ENCODE measurements around the gene WDR33. TPM values are rescaled to one million over a fixed set of nuclear protein-coding genes. Genes with fewer than 3 reads are reported as not detected.
A peak's percentile ranks its signal among the peaks of the same experiment; 100 is the strongest.

WDR33 gene
- total and polyA plus RNA-seq, 4 donors, result 8.2 to 37.5 (median 22.4) TPM

- H3K4me3 ChIP-seq (ENCODE audit: low read depth in 1 of 3, low read length in 3 of 3), result peak overlapping the region; percentile 77 to 90 (median 89)
- H3K9me3 ChIP-seq (ENCODE audit: control insufficient read depth in 4 of 4, low read length in 3 of 4), result no peaks in the 10 kb centered on the region
- TF ChIP-seq YY1 (IDR thresholded peaks at IDR 0.05) (no peak), REST (IDR thresholded peaks at IDR 0.05) (no peak), SP1 (IDR thresholded peaks at IDR 0.05) (peak; percentile 7), HNF4A (conservative IDR thresholded peaks at IDR 0.05) (peak in 1 of 2 donors; percentile 15), EGR1 (IDR thresholded peaks at IDR 0.05; ENCODE audit: low read depth in 2 of 2) (no peak), RAD21 (IDR thresholded peaks at IDR 0.05) (no peak), FOXA2 (IDR thresholded peaks at IDR 0.05) (no peak), GABPA (IDR thresholded peaks at IDR 0.05 in 1 of 2, conservative IDR thresholded peaks at IDR 0.05 in 1 of 2) (no peak), ATF3 (IDR thresholded peaks at IDR 0.05) (peak; percentile 33), CTCF (IDR thresholded peaks at IDR 0.05; ENCODE audit: low read depth, low read length, missing input control) (no peak), MAX (IDR thresholded peaks at IDR 0.05) (peak; percentile 25), TAF1 (conservative IDR thresholded peaks at IDR 0.05) (no peak)
- H3K4me1 ChIP-seq (ENCODE audit: control insufficient read depth in 4 of 4, insufficient read depth in 4 of 4, low read length in 3 of 4), result peaks cover 13 to 36% (median 23%) of the 10 kb centered on the region in 4 donors
- peak overlapping the region; percentile 52 to 88 for H3K9ac ChIP-seq (ENCODE audit: low read depth in 1 of 2, low read length in 2 of 2)
- peak; percentile 56 for DNase-seq (ENCODE audit: low spot score)
- H3K27ac ChIP-seq (ENCODE audit: low read depth in 1 of 2, low read length in 2 of 2), result peak overlapping the region; percentile 91 to 96
- 44% methylated on average over 17 of the region's 17 CpGs for WGBS
- H3K27me3 ChIP-seq (ENCODE audit: control insufficient read depth in 4 of 4, insufficient read depth in 4 of 4, low read length in 3 of 4), result no peaks in the 10 kb centered on the region
- H3K36me3 ChIP-seq (ENCODE audit: control insufficient read depth in 4 of 4, insufficient read depth in 3 of 4, low read depth in 1 of 4, low read length in 3 of 4), result no peaks in the 10 kb centered on the region
These were observed 110.3 kb downstream of the WDR33 start for GRCh38 chr2:127700527-127701192.

- H3K36me3 ChIP-seq (ENCODE audit: control insufficient read depth in 4 of 4, insufficient read depth in 3 of 4, low read depth in 1 of 4, low read length in 3 of 4), result no peaks in the 10 kb centered on the region
- no peak overlapping the region for H3K27ac ChIP-seq (ENCODE audit: low read depth in 1 of 2, low read length in 2 of 2)
- H3K9me3 ChIP-seq (ENCODE audit: control insufficient read depth in 4 of 4, low read length in 3 of 4), result no peaks in the 10 kb centered on the region
- no peaks in the 10 kb centered on the region for H3K27me3 ChIP-seq (ENCODE audit: control insufficient read depth in 4 of 4, insufficient read depth in 4 of 4, low read length in 3 of 4)
- H3K4me1 ChIP-seq (ENCODE audit: control insufficient read depth in 4 of 4, insufficient read depth in 4 of 4, low read length in 3 of 4), result peaks cover 4 to 22% (median 15%) of the 10 kb centered on the region in 4 donors
- DNase-seq (ENCODE audit: low spot score), result no peak
- 97% methylated on average over 27 of the region's 27 CpGs for WGBS
- no peak overlapping the region for H3K4me3 ChIP-seq (ENCODE audit: low read depth in 1 of 3, low read length in 3 of 3)
- no peak for TF ChIP-seq HNF4G (IDR thresholded peaks at IDR 0.05)
- no peak for TF ChIP-seq RXRA (IDR thresholded peaks at IDR 0.05)
- no peak for TF ChIP-seq EGR1 (IDR thresholded peaks at IDR 0.05; ENCODE audit: low read depth in 2 of 2)
- no peak for TF ChIP-seq CTCF (IDR thresholded peaks at IDR 0.05; ENCODE audit: low read depth, low read length, missing input control)
- no peak for TF ChIP-seq MAX (IDR thresholded peaks at IDR 0.05)
- no peak for TF ChIP-seq ZBTB33 (IDR thresholded peaks at IDR 0.05)
- no peak for TF ChIP-seq NR2F2 (IDR thresholded peaks at IDR 0.05)
- TF ChIP-seq FOXA2 (IDR thresholded peaks at IDR 0.05), result no peak
- TF ChIP-seq SP1 (IDR thresholded peaks at IDR 0.05), result no peak
- TF ChIP-seq RAD21 (IDR thresholded peaks at IDR 0.05), result no peak
- TF ChIP-seq GABPA (IDR thresholded peaks at IDR 0.05 in 1 of 2, conservative IDR thresholded peaks at IDR 0.05 in 1 of 2), result no peak
- no peak for TF ChIP-seq HNF4A (conservative IDR thresholded peaks at IDR 0.05)
- no peak for TF ChIP-seq FOXA1 (IDR thresholded peaks at IDR 0.05)
- no peak for TF ChIP-seq TAF1 (conservative IDR thresholded peaks at IDR 0.05)
- H3K9ac ChIP-seq (ENCODE audit: low read depth in 1 of 2, low read length in 2 of 2), result no peak overlapping the region
These were observed 112.2 kb downstream of the WDR33 start for GRCh38 chr2:127698553-127699355.

Measured in liver (tissue), 9 donors.